ENCODE data around the gene HOXA6.
A peak's percentile ranks its signal among the peaks of the same experiment; 100 is the strongest.

HOXA6 gene

GRCh38 chr7:27156508-27156898 lies 8.9 kb upstream of the HOXA6 start, which contains the start of gene HOXA7:
HOXA7 (minus strand) TSS chr7:27156675; CDS start chr7:27156545, 130 bp downstream.
- peaks cover 18% of the 10 kb centered on the region for H3K36me3 Mint-ChIP-seq (ENCODE audit: low read depth)
- peaks cover 4% of the 10 kb centered on the region for H3K27me3 Mint-ChIP-seq (ENCODE audit: low read depth)
- H3K4me1 Mint-ChIP-seq, result peaks cover 50% of the 10 kb centered on the region
- H3K9me3 Mint-ChIP-seq, result no peaks in the 10 kb centered on the region
- H3K27ac Mint-ChIP-seq, result peak within 1 kb of the TSS; percentile 97 to 100 (median 99)
- TF ChIP-seq, protein P1, sequence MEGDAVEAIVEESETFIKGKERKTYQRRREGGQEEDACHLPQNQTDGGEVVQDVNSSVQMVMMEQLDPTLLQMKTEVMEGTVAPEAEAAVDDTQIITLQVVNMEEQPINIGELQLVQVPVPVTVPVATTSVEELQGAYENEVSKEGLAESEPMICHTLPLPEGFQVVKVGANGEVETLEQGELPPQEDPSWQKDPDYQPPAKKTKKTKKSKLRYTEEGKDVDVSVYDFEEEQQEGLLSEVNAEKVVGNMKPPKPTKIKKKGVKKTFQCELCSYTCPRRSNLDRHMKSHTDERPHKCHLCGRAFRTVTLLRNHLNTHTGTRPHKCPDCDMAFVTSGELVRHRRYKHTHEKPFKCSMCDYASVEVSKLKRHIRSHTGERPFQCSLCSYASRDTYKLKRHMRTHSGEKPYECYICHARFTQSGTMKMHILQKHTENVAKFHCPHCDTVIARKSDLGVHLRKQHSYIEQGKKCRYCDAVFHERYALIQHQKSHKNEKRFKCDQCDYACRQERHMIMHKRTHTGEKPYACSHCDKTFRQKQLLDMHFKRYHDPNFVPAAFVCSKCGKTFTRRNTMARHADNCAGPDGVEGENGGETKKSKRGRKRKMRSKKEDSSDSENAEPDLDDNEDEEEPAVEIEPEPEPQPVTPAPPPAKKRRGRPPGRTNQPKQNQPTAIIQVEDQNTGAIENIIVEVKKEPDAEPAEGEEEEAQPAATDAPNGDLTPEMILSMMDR (IDR thresholded peaks at IDR 0.05; ENCODE audit: unreplicated experiment in 3 of 3), result no peak
- peak within 1 kb of the TSS; percentile 95 to 98 (median 96) for H3K4me3 Mint-ChIP-seq

- peak overlapping the region; percentile 97 to 100 (median 99) for H3K27ac Mint-ChIP-seq
- H3K27me3 Mint-ChIP-seq (ENCODE audit: low read depth), result peaks cover 4% of the 10 kb centered on the region
- H3K4me3 Mint-ChIP-seq, result peak overlapping the region; percentile 95 to 98 (median 96)
- TF ChIP-seq, protein P1 (IDR thresholded peaks at IDR 0.05; ENCODE audit: unreplicated experiment in 3 of 3), result no peak
- H3K36me3 Mint-ChIP-seq (ENCODE audit: low read depth), result peaks cover 22% of the 10 kb centered on the region
- peaks cover 50% of the 10 kb centered on the region for H3K4me1 Mint-ChIP-seq
- no peaks in the 10 kb centered on the region for H3K9me3 Mint-ChIP-seq
Observed at GRCh38 chr7:27155816-27156507, 8.4 kb upstream of the HOXA6 start.

DNA sequence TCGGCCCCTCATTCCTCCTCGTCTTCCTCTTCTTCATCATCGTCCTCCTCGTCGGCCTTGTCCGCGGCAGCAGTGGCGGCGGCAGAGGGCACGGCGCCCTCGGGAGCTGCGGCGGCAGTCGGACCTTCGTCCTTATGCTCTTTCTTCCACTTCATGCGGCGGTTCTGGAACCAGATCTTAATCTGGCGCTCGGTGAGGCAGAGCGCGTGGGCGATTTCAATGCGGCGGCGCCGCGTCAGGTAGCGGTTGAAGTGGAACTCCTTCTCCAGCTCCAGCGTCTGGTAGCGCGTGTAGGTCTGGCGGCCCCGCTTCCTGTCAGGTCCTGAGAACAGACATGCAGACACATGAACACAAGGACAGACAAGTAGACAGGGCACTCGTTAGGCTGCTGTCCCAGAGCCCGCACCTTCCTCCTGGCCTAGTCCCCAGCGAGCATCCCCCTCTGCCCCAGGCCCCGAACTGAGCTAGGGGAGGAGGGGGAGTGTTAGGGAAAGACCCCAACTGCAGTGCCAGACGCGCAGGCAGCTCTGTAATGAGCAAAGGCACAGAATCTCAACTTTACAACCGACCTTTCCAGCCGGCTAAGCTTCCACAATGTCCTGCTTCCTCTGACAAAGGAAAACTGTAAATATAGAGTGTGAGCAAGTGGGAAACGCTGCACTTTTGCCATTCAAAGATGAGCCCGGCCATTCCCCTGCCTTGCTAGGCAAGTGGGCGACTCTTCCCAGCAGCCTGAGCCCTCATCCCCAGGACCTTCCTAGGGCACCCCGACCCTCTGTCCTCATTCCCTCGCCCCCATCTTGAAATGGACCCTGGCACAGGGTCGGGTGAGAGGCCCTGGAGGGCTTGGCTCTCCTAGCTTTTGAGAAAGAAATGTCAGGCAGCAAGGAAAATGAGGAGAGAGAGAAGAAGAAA lies 7.6 kb upstream of the HOXA6 start:
- Mint-ChIP-seq H3K36me3 (ENCODE audit: low read depth) (peaks cover 30% of the 10 kb centered on the region), H3K4me3 (peak overlapping the region; percentile 95 to 98 (median 96)), H3K27me3 (ENCODE audit: low read depth) (peaks cover 4% of the 10 kb centered on the region), H3K4me1 (peaks cover 55% of the 10 kb centered on the region), H3K27ac (peak overlapping the region; percentile 97 to 100 (median 99)), H3K9me3 (no peaks in the 10 kb centered on the region)
- TF ChIP-seq, protein P1 (IDR thresholded peaks at IDR 0.05; ENCODE audit: unreplicated experiment in 3 of 3), result no peak

- Mint-ChIP-seq H3K36me3 (ENCODE audit: low read depth) (peaks cover 34% of the 10 kb centered on the region), H3K9me3 (no peaks in the 10 kb centered on the region), H3K27ac (peak overlapping the region; percentile 97 to 100 (median 99)), H3K4me1 (peaks cover 49% of the 10 kb centered on the region), H3K27me3 (ENCODE audit: low read depth) (peaks cover 4% of the 10 kb centered on the region), H3K4me3 (peak overlapping the region; percentile 95 to 98 (median 96))
- TF ChIP-seq, protein P1 (IDR thresholded peaks at IDR 0.05; ENCODE audit: unreplicated experiment in 3 of 3), result no peak
Observed at GRCh38 chr7:27154369-27154768, 6.8 kb upstream of the HOXA6 start.

GRCh38 chr7:27153526-27153925 lies 6.0 kb upstream of the HOXA6 start:
- no peaks in the 10 kb centered on the region for H3K9me3 Mint-ChIP-seq
- peaks cover 41% of the 10 kb centered on the region for H3K4me1 Mint-ChIP-seq
- H3K27me3 Mint-ChIP-seq (ENCODE audit: low read depth), result peaks cover 4% of the 10 kb centered on the region
- peak overlapping the region; percentile 95 to 98 (median 96) for H3K4me3 Mint-ChIP-seq
- TF ChIP-seq, protein P1 (IDR thresholded peaks at IDR 0.05; ENCODE audit: unreplicated experiment in 3 of 3), result no peak
- peaks cover 39% of the 10 kb centered on the region for H3K36me3 Mint-ChIP-seq (ENCODE audit: low read depth)
- peak overlapping the region; percentile 97 to 100 (median 99) for H3K27ac Mint-ChIP-seq
